ENCODE results near the gene OLA1.

DNA sequence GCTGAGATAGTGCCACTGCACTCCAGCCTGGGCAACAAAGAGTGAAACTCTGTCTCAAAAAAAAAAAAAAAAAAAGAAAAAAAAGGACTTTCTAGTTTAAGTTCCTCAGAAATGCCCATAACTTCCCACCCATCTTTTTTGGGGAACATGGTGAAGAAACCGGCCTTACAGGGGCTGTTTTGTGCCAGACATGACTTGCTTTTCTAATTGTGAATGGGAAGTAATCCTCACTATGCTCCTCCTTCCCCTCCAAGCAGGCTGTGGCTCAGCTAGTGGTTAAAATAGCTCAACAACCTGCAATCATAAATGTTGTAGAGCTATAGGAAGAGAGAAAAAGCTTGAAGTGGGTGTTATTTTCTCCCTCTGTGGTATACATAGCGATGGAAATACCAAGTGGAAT, 34.1 kb upstream of the OLA1 start:
- no peak for TF ChIP-seq EZH2 (IDR thresholded peaks at IDR 0.05; ENCODE audit: low read length)
- TF ChIP-seq, protein P1, sequence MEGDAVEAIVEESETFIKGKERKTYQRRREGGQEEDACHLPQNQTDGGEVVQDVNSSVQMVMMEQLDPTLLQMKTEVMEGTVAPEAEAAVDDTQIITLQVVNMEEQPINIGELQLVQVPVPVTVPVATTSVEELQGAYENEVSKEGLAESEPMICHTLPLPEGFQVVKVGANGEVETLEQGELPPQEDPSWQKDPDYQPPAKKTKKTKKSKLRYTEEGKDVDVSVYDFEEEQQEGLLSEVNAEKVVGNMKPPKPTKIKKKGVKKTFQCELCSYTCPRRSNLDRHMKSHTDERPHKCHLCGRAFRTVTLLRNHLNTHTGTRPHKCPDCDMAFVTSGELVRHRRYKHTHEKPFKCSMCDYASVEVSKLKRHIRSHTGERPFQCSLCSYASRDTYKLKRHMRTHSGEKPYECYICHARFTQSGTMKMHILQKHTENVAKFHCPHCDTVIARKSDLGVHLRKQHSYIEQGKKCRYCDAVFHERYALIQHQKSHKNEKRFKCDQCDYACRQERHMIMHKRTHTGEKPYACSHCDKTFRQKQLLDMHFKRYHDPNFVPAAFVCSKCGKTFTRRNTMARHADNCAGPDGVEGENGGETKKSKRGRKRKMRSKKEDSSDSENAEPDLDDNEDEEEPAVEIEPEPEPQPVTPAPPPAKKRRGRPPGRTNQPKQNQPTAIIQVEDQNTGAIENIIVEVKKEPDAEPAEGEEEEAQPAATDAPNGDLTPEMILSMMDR (optimal IDR thresholded peaks at IDR 0.05 in 1 of 3, IDR thresholded peaks at IDR 0.05 in 1 of 3, conservative IDR thresholded peaks at IDR 0.05 in 1 of 3; ENCODE audit: extremely low read depth in 1 of 3, insufficient read depth in 2 of 3, low read length in 3 of 3): no peak

Data from keratinocyte (primary cell).